HS-5 (cell line): ENCODE data around the gene RYR3.
A peak's percentile ranks its signal among the peaks of the same experiment; 100 is the strongest.

Experiments used
- DNase-seq: peaks from one replicate; pipeline ENCODE4 v3.0.0-alpha.2; 2012; ENCODE audit warnings: low read depth

RYR3 gene

DNA sequence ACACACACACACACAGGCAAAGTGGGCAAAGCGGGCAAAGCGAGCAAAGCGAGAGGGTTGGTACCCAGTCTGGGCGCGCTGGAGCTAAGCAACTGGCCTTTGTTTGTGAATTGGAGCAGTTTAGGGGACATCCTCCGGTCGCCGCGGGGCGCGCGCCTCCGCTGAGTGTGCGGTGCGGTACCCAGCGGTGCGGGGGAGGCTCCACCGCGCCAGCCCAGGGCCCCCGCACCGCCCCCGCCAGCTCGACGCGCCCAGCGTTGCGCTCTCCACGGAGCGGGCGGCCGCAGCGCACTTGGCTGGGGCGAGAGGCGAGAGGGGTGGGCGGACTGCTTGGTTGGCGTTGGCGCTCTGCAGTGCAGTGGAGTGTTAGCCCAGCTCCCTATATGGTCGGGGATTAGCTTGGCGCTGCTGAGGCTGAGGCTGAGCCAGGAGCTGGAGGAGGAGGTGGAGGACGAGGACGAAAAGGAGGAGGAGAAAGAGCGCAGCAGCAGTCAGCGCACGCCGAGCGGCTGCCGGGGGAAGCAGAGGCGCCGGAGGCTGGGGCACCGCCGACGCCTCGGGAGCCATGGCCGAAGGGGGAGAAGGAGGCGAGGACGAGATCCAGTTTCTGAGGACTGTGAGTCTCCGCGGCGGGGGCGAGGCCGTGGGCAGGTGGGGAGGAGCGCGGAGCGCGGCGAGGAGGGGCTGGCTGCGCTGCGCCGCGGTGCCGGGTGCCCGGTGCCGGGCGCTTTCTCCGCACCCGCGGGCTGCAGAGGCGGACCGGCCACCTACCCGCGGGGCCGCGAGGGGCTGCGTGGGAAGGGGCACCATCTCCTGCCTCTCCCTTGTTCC lies at the start of gene RYR3:
Gene RYR3 (plus strand): TSS at position 487 of the 831 bp plus-strand sequence. CDS start 79 bp downstream, at position 566.
- DNase-seq = no peak

DNA sequence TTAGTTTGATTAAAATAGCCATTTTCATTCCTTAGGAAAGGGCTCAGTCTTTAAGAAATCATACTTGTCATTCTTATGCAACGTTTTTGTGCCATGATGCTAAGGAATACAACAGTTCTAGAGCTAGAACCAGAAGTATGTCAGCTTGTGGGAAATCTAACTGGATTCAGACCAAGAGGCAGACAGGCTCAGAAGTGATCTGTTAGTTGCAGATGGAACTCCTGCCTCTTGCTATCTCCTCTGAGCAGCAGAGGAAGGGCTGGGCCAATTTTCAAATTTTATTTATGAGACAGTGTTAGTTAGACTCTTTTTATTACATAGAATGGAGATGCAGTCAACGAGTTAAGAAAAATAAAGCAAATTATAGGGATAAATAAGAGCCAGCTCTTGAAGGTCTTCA lies 48.5 kb upstream of the RYR3 start:
- no peak for DNase-seq

DNA sequence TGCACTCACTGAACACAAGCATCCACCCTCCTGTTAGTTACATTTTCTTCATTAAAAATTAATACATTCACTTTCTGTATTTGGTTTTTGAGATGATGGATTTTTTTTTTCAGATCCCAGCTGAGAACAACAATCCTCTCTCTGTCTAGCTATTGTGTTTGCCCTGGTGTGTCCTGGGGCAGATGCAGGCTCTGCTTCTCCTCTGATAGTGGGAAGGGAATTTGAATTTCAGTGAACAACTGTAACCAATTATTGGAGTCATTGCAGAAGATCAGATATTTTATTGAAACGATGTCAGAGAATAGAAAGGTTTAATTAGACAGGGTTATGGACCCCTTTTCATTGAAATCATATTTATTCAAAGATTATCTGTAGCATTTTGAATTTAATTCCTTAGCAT lies 33.1 kb upstream of the RYR3 start:
- DNase-seq = no peak

DNA sequence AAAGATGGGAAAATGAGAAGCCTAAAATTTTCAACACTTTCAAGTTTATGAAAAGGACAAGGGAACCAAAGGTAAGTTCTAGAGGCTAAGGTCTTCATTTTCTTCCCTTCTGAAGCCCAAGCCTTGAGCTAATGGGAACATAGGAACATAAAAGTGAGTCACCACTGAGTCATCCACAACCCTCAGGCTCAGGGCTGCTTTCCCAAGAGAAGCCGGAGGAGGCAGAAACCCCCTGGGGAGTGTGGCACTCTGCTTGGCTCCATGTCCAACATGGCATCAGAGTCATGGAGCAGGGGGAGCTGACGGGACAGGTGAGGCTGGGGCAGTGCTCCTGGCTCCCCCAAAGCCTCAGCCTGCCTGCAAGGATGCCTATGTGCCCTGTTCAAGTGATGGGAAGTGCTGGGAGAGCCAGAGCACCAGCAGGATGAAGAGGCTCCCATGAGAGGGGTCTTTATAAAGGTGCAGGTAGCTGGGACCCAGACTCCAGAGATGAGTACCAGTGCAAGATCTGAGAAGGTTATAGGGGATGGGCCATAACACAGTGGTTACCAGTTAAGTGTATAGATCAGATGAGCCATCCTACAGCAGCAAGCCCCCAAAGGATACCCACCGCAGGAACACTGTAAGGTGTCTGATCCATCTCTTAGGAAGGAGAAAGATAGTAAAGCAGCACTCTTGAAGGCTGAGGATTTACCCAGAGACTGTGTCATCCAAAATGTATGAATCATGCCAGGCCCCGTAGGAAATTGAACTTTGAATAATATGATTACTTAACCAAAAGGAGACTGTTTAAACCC lies 31.8 kb upstream of the RYR3 start:
- peak; percentile 72 for DNase-seq

DNA sequence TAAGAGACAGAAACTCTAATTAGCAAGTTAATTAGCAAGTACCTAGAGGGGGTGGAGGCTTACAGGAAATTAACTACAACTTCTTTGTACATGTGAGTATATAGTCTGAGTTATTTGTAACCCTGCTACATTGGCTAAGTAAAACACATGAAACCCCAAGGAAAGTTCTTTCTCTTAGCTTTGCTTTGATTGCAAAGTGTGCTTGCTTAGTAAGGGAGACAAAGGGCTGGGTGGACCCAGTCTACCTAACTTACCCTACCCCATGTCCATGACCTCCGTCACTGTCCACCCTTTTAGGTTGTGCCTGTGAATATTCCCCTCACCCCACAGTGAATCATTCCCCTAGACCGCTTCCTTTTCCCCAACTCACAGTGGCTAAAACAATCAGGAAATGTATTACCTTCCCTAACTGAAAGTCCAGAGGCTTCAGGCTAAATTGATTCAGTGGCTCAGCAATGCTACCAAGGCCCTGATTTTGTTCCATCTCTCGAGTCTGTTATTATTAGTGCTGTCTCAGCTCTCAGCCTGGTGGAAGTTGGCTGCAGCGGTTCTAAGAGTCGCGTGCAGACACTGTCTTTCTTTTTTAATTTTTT lies 31.1 kb upstream of the RYR3 start:
- DNase-seq = no peak

DNA sequence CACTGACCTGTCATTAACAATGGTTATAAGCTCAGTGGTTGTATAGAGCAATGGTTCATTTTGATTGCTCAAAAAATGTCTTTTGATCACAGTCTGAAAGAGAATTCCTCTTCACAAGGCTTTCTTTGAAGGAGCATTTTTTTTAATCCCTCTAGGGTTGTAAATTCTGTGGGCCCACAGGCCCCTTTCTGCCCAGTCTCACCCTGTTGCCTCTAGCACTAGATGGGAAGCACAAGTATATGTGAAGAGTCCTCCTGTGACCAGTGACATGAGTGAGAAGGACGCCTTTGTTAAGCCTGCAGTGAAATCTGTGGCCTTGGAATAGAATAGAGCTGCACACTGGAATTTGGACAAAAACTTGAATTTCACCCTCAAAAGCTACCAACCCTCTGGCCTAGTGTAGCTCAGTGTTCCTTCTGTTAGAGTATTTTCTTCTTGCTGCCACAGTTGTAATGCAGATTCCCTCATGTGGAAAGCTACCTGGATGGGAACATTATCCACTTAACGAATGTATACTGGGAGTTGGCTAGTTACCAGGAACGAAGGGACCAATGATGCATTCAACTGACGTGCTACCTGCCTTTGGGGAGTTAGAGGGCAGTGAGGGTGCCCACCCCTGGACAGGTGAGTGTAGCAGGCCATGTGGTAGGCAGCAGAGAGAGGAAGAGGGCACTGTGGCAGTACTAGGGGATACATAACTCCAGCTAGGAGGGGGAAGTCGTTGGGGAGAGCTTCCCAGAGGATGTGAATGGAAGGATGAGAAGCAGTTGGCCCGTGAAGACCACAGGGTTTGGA lies 28.3 kb upstream of the RYR3 start:
- DNase-seq = no peak

DNA sequence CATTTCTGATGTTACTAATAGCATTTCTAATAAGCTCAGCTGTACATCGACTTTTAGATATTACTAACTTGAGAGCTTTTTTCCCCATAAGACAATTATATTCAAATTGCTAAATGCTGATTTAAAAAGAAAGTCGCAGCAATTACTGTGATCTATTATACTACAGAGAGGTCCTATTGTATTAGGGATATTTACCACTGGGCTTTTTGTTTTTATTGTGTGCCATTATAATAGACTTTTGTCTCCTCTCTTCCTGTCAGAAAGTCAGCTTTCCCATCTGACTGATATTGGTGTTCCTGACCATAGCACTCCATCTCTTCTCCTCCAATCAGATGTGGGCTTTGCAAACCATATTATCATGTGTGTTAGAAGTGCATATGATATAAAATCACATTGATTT lies 27.2 kb upstream of the RYR3 start:
- no peak for DNase-seq

DNA sequence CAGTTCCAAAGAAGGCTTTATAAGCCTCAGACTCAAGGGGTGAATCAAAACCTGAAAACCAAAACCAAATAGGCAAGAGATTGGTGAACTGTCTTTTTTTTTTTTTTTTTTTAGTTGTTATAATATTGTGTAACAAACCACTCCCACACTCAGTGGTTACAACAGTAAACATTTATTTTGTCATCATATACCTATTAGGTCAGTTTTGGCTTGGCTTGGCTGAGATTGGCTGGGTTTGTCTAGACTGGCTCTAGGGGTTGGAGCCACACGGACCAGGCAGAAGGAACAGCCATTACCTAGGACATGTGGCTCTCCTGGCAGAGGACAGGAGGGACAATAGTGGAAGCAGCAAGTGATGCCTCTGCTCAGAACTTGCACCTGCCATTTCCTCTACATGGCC lies 26.4 kb upstream of the RYR3 start:
- DNase-seq = no peak

DNA sequence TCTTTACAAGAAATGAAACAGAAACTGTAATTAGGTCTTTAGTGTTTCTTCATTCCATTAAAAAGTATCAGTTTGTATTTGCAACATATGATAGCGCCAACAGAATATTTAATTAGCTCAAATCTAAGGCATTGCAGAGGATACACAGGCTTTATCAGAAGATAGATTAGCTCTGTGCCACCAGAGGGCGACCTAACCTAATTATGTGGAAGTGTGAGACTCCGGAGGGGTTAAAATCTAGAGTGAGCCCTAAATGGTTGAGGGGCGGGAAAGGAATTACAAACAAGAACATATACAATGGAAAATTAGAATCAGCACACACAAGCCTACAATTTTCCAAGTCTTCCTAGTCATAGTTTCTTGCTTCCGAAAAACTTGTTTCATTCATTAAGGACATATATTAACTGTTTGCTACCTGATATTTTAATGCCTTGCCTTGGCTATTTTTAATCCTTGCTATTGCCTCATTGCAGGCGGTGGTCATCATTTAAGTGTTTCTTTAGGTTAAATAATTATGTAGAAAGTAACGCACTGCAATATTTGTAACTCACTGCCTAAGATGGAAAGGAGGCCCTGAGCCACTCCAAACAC lies 18.0 kb upstream of the RYR3 start:
- peak; percentile 24 for DNase-seq

DNA sequence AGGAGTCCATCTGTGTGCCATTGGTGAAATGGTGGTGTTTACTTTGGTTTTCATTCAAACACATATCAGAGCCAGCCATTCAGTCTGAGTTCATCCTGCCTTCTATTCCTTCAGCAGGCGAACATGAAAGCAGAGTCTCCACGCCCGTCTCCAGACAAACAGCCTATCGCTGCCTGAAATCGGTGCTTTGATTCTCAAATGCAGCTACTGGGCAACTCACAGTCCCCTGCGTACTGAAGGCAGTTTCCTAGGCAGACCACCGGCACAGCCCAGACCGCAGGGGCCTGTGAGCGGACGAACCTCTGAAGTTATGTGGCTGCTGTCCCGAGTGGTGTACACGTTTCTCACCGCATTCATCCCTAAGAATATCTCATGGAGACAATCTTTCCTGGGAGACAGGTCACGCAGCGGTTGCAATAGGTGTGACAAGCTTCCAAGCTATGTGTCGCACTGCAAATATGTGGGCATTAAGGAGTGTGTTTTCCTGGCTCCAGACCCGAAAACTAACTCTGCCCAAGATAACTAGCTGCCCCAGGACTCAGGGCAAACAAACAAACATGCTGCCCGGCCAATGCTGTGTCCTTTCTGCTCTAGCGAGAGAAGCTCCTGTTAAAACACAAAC lies 16.9 kb upstream of the RYR3 start:
- no peak for DNase-seq

DNA sequence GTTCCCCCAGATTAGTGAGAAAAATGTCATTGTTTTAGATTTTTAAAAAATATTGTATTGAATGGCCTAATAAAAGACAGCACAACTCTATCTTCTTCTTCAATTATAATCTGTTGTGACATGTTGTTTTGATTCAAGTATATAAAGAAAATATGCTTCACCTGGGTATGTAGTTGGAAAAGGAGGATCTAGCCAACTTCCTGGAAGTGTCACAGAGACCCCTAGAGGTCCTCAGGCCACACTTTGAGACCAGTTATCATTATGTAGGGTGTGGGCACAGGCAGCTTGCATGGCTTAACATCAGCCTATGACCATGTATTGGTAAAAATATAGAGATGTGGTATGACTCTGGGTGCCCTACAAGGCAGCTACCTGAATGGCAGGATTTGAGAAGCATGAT lies 14.7 kb upstream of the RYR3 start:
- no peak for DNase-seq

DNA sequence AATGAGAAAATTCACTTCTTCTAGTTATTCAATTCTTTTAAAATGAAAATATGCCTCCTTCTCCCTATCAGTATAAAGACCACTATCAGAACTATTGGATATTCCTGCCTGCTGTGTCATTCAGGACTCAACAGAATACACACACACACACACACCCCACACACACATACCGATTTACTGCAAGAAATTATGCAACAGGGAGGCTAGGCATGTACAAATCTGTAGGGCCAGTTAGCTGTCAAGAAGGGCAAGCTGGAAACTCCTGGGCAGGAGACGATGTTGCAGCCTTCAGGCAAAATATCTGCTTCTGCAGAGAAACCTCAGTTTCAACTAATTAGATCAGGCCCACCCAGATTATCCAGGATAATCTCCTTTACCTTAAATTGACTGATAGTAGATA lies 13.9 kb upstream of the RYR3 start:
- no peak for DNase-seq

DNA sequence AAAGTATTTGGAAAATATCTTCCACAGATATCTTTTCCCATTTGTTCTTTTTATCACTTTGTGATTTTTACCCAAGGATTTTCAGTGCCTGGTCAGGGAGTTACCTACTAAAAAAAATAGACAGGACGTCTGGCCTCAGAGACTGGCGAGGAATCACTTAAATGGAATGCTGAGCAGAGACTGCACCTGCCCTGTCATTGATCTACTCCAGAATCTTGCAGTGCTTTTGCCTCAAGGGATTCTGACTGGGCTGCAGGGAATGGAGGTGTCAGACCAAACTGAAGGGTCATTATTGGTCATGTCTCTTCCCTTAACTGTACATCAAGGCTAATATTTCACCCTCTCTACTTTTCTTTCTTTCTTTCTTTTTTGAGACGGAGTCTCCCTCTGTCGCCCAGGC lies 12.1 kb upstream of the RYR3 start:
- DNase-seq = no peak

DNA sequence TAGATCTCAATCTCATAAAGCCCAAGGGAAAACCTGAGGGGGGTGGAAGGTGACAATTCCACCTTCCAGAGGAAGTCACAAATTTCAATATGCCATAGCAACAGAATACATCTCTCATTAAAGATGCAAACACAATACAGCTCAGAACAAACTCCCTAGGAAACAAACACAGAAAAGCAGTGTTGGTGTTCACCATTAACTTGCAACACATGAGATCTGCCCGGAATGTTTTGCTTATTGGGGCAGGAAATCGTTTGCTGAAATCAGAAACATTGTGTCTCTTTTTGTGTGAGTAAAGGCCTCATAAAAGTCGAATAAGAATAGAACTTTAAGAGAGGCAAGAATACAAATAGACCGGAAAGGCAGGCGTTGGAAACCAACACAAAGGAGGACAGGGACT lies 5.8 kb upstream of the RYR3 start:
- DNase-seq = no peak

DNA sequence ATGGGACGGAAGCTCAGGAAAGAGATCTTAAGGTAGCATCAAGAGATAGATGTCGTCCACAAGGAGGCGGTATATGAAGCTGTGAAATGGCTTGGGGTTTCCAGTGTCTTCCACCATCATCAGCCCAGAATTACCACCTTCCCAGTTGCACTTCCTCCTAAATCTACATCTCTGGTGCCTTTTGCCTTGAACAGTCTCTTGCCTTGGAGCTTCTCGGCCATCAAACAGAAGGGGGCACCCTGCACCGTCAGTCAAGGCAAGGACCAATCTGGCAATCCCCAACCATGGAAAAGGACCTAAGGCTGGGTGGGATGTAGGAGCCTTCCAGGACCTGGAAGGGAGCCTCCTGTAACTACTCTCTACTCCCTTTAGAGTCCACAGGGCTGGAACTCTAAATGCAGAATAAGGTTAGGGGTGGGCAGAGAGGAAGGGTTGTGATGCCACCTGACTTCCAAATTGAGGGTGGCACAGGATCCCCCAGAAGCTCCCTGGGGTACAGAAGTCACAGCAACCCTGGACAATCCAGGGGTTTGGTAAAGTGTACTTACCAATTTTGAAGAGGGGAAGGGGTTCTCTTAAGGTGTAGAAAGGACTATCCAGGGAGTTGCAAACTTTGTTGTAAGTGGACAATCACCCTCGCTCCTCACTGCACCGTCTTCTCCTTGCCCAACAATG lies 1.0 kb upstream of the RYR3 start:
- no peak for DNase-seq

DNA sequence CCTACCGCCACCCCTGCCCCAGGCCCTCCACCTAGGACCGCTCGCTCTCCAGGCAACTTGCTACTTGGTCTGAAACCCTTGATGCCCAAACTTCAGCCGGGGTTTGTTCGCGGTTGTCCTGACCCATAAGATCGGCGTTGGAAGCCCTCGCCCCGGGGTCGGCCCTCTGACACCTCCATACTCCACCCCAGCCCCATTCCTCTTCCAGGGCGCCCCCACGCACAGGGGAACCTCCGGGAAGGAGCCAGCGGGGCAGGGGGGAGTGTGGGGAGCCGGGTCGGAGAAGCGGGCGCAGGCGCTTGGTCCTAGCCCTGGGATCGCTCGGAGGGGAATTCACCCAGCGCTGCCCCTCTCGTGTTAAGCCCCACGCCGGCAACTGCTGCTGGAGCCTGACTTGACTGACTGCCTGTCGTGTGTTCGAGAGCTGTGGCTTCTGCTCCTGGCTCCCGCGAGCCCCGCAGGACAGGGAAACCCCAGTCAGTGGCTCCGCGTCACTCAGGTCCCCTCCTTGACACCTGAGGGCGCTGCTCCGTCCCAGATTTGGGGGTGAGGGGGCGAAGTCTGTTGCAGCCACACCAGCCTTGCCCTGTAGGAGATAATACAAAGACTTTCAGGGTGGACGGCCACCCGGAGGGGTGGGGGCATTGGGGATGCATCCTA lies 675 bp downstream of the RYR3 start:
- no peak for DNase-seq

DNA sequence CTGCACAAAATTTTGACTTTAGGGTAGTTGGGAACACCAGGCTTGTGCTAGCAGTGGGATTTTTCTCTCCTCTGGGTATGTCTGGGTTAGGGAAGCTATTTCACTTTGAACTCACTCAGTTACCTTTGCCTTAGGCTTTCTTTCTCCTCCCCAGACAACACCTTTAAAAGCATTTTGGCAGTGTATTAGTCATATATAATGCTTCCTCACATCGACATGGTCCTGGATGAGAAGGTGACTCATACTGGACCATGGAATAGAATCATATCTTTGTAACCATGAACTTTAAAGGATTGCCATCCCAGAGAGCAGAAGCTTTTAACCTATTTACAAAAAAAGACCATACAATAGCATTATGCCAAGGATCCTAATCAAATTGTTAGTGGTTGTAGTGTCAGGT lies 2.7 kb downstream of the RYR3 start:
- DNase-seq = no peak

DNA sequence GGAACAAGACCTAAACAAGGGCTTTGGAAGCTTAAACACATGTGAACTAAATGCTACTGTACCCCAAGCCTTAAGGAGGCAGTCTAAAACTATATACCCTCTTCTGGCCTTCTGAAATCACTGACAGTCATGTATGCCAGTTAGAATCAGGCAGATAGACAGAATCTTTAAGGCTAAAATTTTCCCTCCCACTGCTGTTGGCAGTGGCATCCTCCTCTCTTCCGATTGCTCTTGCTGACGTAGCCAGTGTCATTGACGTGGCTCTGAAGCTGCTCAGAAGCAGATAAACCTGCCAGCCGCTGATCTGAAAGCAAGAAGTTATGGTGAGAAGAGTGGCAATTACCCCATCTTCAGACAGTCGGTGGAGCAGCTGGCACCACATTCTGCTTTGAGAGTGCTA lies 3.3 kb downstream of the RYR3 start:
- no peak for DNase-seq

DNA sequence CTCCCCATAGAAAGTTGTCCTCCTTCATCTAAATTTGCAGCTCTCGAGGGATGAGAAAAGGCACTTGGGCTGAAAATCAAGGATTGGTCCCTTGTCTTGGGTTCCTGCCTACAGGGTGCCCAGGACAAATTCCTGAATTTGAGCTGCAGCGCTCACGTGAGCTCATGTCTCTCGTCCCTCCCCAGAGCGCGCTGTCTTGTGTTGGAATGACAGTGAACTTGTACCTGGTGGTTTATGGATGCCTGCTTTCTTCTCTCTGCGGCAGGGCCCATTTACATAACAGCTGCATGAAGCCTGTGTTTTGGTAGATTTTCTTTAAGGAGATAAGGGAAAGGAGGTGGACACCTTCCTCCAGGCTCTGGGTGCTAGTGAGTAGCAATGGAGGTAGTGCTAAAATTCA lies 4.3 kb downstream of the RYR3 start:
- DNase-seq = no peak

DNA sequence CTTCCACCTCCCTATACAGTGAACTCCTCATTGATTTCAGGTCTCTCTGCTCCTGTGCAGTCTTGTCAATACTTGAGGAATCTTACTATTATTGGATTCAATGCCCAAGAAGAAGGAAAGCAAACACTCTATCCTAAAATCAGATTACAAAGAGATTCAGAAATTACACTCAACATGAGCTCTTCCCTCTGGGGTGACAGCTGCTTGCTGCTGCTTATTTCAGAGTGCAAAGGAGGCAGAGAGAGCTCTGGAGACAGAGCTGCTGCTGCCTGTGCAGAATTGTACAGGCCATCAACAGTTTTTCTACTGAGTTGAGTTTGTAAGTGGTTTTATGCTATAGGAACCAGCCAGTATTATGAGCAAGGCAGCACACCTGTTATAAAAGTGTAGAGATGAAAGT lies 7.1 kb downstream of the RYR3 start:
- no peak for DNase-seq
